ELR (cell line): ENCODE data around the gene THSD4.

Source experiments
- DNase-seq: peaks from one replicate; pipeline ENCODE4 v3.0.0-alpha.2; 2015; ENCODE audit warnings: low read depth

The THSD4 gene

GRCh38 chr15:71545923-71546322 is 430.7 kb downstream of the THSD4 start:
- no peak for DNase-seq

- DNase-seq = no peak
These were observed 431.7 kb downstream of the THSD4 start for GRCh38 chr15:71547011-71547410.

GRCh38 chr15:71548401-71548807 is 433.1 kb downstream of the THSD4 start:
- DNase-seq = no peak

- DNase-seq = no peak
These were observed 433.8 kb downstream of the THSD4 start for GRCh38 chr15:71549091-71549490.

- no peak for DNase-seq
These were observed 434.4 kb downstream of the THSD4 start for GRCh38 chr15:71549697-71550096.

- no peak for DNase-seq
These were observed 436.3 kb downstream of the THSD4 start for GRCh38 chr15:71551566-71551965.

- DNase-seq = peak; percentile 82
These were observed 443.8 kb downstream of the THSD4 start for GRCh38 chr15:71559098-71559497.

GRCh38 chr15:71559616-71560015 is 444.3 kb downstream of the THSD4 start:
- DNase-seq = peak; percentile 65

GRCh38 chr15:71562251-71562650 is 447.0 kb downstream of the THSD4 start:
- peak; percentile 38 for DNase-seq

GRCh38 chr15:71564217-71564616 is 448.9 kb downstream of the THSD4 start:
- DNase-seq = no peak

GRCh38 chr15:71565006-71565405 is 449.7 kb downstream of the THSD4 start:
- DNase-seq = no peak

- no peak for DNase-seq
These were observed 450.4 kb downstream of the THSD4 start for GRCh38 chr15:71565631-71566160.

GRCh38 chr15:71566226-71566625 is 451.0 kb downstream of the THSD4 start:
- DNase-seq = no peak

- DNase-seq = no peak
These were observed 451.9 kb downstream of the THSD4 start for GRCh38 chr15:71567173-71567572.

GRCh38 chr15:71568227-71568626 is 453.0 kb downstream of the THSD4 start:
- no peak for DNase-seq

GRCh38 chr15:71570736-71571135 is 455.5 kb downstream of the THSD4 start:
- DNase-seq = no peak

- DNase-seq = no peak
These were observed 456.4 kb downstream of the THSD4 start for GRCh38 chr15:71571641-71572040.

GRCh38 chr15:71572452-71573053 is 457.3 kb downstream of the THSD4 start:
- DNase-seq = peak; percentile 21

GRCh38 chr15:71573599-71573998 is 458.3 kb downstream of the THSD4 start:
- DNase-seq = no peak

GRCh38 chr15:71575474-71576045 is 460.3 kb downstream of the THSD4 start:
- DNase-seq = peak; percentile 47

GRCh38 chr15:71577071-71577470 is 461.8 kb downstream of the THSD4 start:
- no peak for DNase-seq

- DNase-seq = no peak
These were observed 466.2 kb downstream of the THSD4 start for GRCh38 chr15:71581398-71581930.

- no peak for DNase-seq
These were observed 469.9 kb downstream of the THSD4 start for GRCh38 chr15:71585159-71585558.

- DNase-seq = no peak
These were observed 471.2 kb downstream of the THSD4 start for GRCh38 chr15:71586463-71586862.
